HepG2 (cell line): ENCODE data around the gene FXYD6. TPM values are rescaled to one million over a fixed set of nuclear protein-coding genes. Genes with fewer than 3 reads are reported as not detected.

Experiments
- ATAD3A ChIP-seq: sonication (generic); formaldehyde crosslinking; IDR thresholded peaks from 2 replicates; pipeline ENCODE4 v1.4.0; 2020; ENCODE audit warnings: missing genetic modification reagents
- DMAP1 ChIP-seq: IDR thresholded peaks from 2 replicates; pipeline ENCODE4 v1.6.1; 2016
- KMT2A ChIP-seq: sonication (generic); formaldehyde crosslinking; IDR thresholded peaks from 2 replicates; pipeline ENCODE4 v1.4.0; 2020; ENCODE audit warnings: missing genetic modification reagents
- SATB2 ChIP-seq: sonication (generic); formaldehyde crosslinking; IDR thresholded peaks from 2 replicates; pipeline ENCODE4 v1.5.0; 2020; ENCODE audit warnings: missing genetic modification reagents
- TOE1 ChIP-seq: sonication (generic); formaldehyde crosslinking; IDR thresholded peaks from 2 replicates; pipeline ENCODE4 v1.4.0; 2020; ENCODE audit warnings: mild to moderate bottlenecking, missing genetic modification reagents
- ZBTB7A ChIP-seq: sonication (generic); formaldehyde crosslinking; IDR thresholded peaks from 2 replicates; pipeline ENCODE4 v1.8.0; 2022; ENCODE audit warnings: mild to moderate bottlenecking, missing genetic modification reagents
- ZFAT ChIP-seq: sonication (generic); formaldehyde crosslinking; conservative IDR thresholded peaks from 2 replicates; pipeline ENCODE4 v1.8.1; 2023; ENCODE audit warnings: missing genetic modification reagents, inconsistent platforms
- ZNF235 ChIP-seq: sonication (generic); formaldehyde crosslinking; IDR thresholded peaks from 2 replicates; pipeline ENCODE4 v1.8.1; 2023; ENCODE audit warnings: mild to moderate bottlenecking, missing genetic modification reagents, borderline replicate concordance
- ZNF335 ChIP-seq: sonication (generic); formaldehyde crosslinking; IDR thresholded peaks from 2 replicates; pipeline ENCODE4 v1.4.0; 2020; ENCODE audit warnings: missing genetic modification reagents
- ZNF558 ChIP-seq: sonication (generic); formaldehyde crosslinking; IDR thresholded peaks from 2 replicates; pipeline ENCODE4 v1.9.0; 2022; ENCODE audit warnings: mild to moderate bottlenecking, missing genetic modification reagents, borderline replicate concordance
- ZNF780A ChIP-seq: sonication (generic); formaldehyde crosslinking; IDR thresholded peaks from 2 replicates; pipeline ENCODE4 v1.8.0; 2022; ENCODE audit warnings: mild to moderate bottlenecking, missing genetic modification reagents, moderate library complexity
- ZNF878 ChIP-seq: sonication (generic); formaldehyde crosslinking; IDR thresholded peaks from 2 replicates; pipeline ENCODE4 v1.8.1; 2023; ENCODE audit warnings: mild to moderate bottlenecking, missing genetic modification reagents, moderate library complexity
- ZSCAN22 ChIP-seq: sonication (generic); formaldehyde crosslinking; IDR thresholded peaks from 2 replicates; pipeline ENCODE4 v1.4.0; 2020; ENCODE audit warnings: mild to moderate bottlenecking, missing genetic modification reagents
- polyA plus RNA-seq, 8 experiments: library from polyadenylated mRNA; depleted of rRNA in 3 of 8; stranded (reverse) in 7 of 8; unstranded in 1 of 8; fragments of >200 nt; fragmentation: Illumina TruSeq in 4 of 8; extraction: Trizol in 4 of 8; gene quantifications; 2 replicates each; pipeline versions ENCODE4 v1.2.1 to v1.2.3, GENCODE V29; 2011 to 2016; ENCODE audit warnings: low read depth in 4 of 8, missing spikeins in 1 of 8, mixed read lengths in 1 of 8; ENCODE audit not compliant: insufficient read depth in 1 of 8
- total RNA-seq, 5 experiments: library from RNA; depleted of rRNA; stranded (reverse); fragments of >200 nt; fragmentation: Illumina TruSeq; extraction: Trizol; gene quantifications; 2 replicates each; pipeline ENCODE4 v1.2.3, GENCODE V29; 2016; ENCODE audit warnings: low read depth in 1 of 5
- TF ChIP-seq, protein P1 (sequence below): sonication (generic); formaldehyde crosslinking; IDR thresholded peaks from 2 replicates; pipeline ENCODE4 v1.4.0; 2020; ENCODE audit warnings: missing genetic modification reagents, low read depth, mild to moderate bottlenecking, borderline replicate concordance
- TF ChIP-seq, protein P2 (sequence below): sonication (generic); formaldehyde crosslinking; IDR thresholded peaks from 2 replicates; pipeline ENCODE4 v1.4.0; 2020; ENCODE audit warnings: mild to moderate bottlenecking, missing genetic modification reagents
- TF ChIP-seq, protein P3 (sequence below): sonication (generic); formaldehyde crosslinking; IDR thresholded peaks from 2 replicates; pipeline ENCODE4 v1.5.0; 2020; ENCODE audit warnings: mild to moderate bottlenecking, missing genetic modification reagents
- TF ChIP-seq, protein P4 (sequence below): sonication (generic); formaldehyde crosslinking; IDR thresholded peaks from 2 replicates; pipeline ENCODE4 v1.5.0; 2020; ENCODE audit warnings: missing genetic modification reagents
- TF ChIP-seq, protein P5 (sequence below): sonication (generic); formaldehyde crosslinking; IDR thresholded peaks from 2 replicates; pipeline ENCODE4 v1.4.0; 2020; ENCODE audit warnings: missing genetic modification reagents, borderline replicate concordance
- TF ChIP-seq, protein P6 (sequence below): sonication (generic); formaldehyde crosslinking; IDR thresholded peaks from 2 replicates; pipeline ENCODE4 v1.5.1; 2020; ENCODE audit warnings: missing genetic modification reagents, mild to moderate bottlenecking, borderline replicate concordance

FXYD6 gene
- total and polyA plus RNA-seq, 2 of the 13 experiments (the other 11 are each of a cell fraction or from before 2014, with no cell fraction given): not detected

DNA sequence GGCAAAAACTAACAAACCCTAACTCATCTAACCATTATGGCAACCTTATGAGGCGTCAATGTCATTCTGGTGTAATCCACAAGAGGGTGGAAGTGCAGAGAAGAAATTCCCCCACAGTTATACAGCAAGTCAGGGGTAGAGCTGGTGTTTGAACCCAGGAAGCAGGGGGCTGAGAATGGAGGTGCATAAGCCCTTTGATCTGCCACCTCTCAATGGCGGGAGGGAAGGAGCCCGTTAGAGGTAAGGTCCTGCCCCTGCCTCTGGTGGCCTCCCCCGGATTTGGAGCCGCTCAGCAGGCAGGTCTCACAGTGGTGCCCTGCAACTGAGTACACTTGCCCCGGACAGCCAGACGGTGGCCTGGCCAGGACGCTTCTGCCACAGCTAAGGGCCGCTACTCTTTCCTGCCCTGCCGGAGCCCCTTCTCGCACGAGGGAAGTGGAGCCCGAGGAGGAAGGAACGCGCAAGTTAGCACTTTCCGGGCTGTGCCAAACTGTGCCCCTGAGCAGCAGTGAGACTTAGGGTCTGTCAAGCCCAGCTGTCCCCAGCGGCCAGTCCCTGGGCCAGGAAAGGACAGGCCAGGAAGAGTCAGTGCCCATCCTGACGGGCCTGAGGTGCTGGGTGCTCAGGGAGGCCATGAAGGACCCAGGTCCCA lies 53.0 kb downstream of the FXYD6 start (continued):
- TF ChIP-seq, protein P1, sequence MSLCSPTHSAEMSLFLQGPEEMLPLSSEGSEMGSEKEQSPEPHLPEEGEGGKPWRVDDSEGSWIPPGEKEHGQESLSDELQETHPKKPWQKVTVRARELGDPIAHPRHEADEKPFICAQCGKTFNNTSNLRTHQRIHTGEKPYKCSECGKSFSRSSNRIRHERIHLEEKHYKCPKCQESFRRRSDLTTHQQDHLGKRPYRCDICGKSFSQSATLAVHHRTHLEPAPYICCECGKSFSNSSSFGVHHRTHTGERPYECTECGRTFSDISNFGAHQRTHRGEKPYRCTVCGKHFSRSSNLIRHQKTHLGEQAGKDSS (CRISPR knock-in tag): 0 out of 2 replicates have a peak, but pooled peaks have one; percentile 34
- TF ChIP-seq, protein P2, sequence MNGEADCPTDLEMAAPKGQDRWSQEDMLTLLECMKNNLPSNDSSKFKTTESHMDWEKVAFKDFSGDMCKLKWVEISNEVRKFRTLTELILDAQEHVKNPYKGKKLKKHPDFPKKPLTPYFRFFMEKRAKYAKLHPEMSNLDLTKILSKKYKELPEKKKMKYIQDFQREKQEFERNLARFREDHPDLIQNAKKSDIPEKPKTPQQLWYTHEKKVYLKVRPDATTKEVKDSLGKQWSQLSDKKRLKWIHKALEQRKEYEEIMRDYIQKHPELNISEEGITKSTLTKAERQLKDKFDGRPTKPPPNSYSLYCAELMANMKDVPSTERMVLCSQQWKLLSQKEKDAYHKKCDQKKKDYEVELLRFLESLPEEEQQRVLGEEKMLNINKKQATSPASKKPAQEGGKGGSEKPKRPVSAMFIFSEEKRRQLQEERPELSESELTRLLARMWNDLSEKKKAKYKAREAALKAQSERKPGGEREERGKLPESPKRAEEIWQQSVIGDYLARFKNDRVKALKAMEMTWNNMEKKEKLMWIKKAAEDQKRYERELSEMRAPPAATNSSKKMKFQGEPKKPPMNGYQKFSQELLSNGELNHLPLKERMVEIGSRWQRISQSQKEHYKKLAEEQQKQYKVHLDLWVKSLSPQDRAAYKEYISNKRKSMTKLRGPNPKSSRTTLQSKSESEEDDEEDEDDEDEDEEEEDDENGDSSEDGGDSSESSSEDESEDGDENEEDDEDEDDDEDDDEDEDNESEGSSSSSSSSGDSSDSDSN (CRISPR knock-in tag): no peak; the same call in 1 of the 2 replicates
- TF ChIP-seq KMT2A (CRISPR knock-in tag) (no peak), ZFAT (CRISPR knock-in tag) (no peak), ATAD3A (CRISPR knock-in tag) (no peak), ZNF335 (no peak), ZSCAN22 (CRISPR knock-in tag) (no peak), ZBTB7A (CRISPR knock-in tag) (no peak), ZNF235 (CRISPR knock-in tag) (no peak), ZNF780A (CRISPR knock-in tag) (no peak), DMAP1 (CRISPR knock-in tag) (no peak; the same call in 1 of the 2 replicates), ZNF878 (no peak), TOE1 (no peak), SATB2 (CRISPR knock-in tag) (no peak), ZNF558 (CRISPR knock-in tag) (no peak)
- TF ChIP-seq, protein P3, sequence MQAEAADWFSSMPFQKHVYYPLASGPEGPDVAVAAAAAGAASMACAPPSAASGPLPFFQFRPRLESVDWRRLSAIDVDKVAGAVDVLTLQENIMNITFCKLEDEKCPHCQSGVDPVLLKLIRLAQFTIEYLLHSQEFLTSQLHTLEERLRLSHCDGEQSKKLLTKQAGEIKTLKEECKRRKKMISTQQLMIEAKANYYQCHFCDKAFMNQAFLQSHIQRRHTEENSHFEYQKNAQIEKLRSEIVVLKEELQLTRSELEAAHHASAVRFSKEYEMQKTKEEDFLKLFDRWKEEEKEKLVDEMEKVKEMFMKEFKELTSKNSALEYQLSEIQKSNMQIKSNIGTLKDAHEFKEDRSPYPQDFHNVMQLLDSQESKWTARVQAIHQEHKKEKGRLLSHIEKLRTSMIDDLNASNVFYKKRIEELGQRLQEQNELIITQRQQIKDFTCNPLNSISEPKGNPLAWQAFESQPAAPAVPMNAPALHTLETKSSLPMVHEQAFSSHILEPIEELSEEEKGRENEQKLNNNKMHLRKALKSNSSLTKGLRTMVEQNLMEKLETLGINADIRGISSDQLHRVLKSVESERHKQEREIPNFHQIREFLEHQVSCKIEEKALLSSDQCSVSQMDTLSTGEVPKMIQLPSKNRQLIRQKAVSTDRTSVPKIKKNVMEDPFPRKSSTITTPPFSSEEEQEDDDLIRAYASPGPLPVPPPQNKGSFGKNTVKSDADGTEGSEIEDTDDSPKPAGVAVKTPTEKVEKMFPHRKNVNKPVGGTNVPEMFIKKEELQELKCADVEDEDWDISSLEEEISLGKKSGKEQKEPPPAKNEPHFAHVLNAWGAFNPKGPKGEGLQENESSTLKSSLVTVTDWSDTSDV (CRISPR knock-in tag): no peak
- TF ChIP-seq, protein P4, sequence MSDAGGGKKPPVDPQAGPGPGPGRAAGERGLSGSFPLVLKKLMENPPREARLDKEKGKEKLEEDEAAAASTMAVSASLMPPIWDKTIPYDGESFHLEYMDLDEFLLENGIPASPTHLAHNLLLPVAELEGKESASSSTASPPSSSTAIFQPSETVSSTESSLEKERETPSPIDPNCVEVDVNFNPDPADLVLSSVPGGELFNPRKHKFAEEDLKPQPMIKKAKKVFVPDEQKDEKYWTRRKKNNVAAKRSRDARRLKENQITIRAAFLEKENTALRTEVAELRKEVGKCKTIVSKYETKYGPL (CRISPR knock-in tag): no peak
- TF ChIP-seq, protein P5, sequence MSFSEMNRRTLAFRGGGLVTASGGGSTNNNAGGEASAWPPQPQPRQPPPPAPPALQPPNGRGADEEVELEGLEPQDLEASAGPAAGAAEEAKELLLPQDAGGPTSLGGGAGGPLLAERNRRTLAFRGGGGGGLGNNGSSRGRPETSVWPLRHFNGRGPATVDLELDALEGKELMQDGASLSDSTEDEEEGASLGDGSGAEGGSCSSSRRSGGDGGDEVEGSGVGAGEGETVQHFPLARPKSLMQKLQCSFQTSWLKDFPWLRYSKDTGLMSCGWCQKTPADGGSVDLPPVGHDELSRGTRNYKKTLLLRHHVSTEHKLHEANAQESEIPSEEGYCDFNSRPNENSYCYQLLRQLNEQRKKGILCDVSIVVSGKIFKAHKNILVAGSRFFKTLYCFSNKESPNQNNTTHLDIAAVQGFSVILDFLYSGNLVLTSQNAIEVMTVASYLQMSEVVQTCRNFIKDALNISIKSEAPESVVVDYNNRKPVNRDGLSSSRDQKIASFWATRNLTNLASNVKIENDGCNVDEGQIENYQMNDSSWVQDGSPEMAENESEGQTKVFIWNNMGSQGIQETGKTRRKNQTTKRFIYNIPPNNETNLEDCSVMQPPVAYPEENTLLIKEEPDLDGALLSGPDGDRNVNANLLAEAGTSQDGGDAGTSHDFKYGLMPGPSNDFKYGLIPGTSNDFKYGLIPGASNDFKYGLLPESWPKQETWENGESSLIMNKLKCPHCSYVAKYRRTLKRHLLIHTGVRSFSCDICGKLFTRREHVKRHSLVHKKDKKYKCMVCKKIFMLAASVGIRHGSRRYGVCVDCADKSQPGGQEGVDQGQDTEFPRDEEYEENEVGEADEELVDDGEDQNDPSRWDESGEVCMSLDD (CRISPR knock-in tag): no peak
- TF ChIP-seq, protein P6, sequence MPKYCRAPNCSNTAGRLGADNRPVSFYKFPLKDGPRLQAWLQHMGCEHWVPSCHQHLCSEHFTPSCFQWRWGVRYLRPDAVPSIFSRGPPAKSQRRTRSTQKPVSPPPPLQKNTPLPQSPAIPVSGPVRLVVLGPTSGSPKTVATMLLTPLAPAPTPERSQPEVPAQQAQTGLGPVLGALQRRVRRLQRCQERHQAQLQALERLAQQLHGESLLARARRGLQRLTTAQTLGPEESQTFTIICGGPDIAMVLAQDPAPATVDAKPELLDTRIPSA (CRISPR knock-in tag): no peak
